DMS114 treated with DMSO at 0.1 percent for 48 hours (cell line): ENCODE results near the gene CFAP97D2.
"Not testable (repeated sequence)": the region's sequence is repeated elsewhere in the genome, so short reads cannot be mapped to it uniquely, and the experiment has no call there.

ENCODE experiments used
- DNase-seq: peaks from one replicate; lab custom pipeline; 2025; ENCODE audit not compliant: unreplicated experiment; lab: John Stamatoyannopoulos, UW

CFAP97D2 gene

DNA sequence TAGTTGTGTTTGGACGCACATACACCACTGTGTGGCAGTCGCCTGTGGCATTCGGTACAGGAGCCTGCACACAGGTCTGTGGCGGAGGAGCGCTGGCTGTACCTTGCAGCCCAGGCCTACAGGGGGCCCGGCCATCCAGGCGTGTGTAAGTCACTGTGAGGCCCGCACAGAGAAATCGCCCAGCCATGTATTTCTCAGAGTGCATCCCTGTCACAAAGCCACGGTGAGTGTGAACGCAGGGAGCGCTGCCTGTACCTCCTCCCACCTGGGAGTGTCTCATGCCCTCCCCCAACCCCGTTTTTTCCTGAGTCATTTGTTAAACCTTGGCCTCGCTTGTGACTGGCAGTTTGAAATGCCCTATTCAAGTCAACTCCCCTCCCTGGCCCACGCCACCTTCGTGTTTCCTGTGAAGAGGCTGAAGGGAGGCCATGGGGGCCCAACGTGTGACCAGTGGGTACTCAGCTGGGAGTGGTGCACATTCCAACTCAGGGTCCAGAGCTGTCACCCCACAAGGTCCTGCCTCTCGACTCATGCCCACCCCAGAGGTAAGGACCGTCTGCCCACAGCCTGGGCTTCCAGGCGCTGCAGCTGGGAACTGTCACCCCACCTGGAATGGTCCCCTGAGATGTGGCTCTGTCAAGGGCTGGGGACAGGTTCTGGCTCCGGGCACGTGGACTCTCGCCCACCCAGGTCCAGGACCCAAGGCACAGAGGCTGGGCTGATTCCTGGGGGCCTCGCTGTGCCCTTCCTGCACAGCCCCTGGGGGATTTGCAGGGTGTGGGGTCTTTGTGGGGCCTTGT lies 35.1 kb upstream of the CFAP97D2 start:
- no peak for DNase-seq

DNA sequence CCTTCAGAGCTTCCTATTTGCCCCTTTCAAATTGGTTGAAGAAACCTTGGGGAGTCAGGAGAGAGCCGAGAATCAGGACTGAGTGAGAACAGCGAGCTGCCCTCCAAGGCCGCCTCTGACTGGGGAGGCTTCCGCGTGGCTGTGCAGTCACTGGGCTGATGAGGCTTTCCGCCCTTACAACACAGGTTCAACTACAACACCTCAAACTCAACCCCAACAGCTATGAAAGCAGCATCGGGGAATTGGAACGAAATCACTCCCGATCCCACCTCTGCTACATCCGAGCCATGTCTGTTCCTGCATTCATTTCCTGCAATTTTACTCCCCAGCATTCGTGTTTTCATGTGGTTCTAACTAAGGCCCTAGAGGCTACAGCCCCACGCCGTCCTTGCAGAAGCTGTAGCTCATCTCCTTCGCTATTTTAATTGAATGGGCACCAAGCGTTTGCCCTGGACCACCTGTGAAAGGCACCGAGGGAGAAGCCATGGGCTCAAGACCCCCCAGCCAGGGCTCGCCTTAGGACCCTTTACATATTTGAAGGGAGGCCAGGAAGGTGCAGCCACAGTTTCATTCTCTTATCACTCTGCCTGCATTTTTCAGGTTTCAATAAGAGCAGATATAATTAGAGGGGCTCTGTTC lies 34.3 kb upstream of the CFAP97D2 start:
- DNase-seq = no peak

DNA sequence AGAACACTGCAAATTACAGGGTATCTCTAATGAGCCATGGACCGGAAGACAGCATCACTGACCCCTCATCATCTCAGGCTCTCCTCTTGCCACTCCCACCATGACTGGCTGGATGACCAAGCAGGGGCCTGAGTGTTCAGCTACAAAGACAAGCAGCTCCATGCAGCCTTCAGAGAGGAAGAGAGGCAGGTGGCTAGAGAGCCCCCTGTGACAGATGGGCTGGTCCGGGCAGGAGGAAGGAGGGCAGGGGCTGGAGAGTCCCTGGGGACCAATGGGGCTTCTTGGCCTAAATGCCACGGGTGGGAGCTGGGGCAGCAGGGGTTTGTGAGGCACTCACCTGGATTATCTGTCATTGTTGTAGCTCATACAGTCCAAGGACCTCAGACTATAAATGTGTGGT lies 33.8 kb upstream of the CFAP97D2 start:
- DNase-seq = no peak

DNA sequence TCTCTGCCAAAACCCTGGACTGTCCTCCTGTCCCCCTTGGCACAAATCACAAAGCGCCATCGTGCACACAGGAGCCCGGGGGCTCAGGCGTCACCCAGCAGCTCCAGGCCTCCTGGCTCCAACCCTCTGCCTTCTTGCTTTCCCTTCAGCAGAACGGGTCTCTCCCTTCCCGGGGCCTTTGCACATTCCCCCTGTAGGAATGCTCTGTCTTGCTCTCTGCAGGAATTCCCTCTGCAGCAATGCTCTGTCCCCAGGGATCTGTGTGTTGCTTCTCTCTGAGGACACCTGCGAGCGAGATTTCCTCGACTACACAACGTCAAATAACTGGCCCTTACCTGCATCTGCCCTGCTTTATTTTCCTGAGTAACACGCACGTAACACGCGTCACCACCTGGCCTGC lies 33.3 kb upstream of the CFAP97D2 start:
- no peak for DNase-seq

DNA sequence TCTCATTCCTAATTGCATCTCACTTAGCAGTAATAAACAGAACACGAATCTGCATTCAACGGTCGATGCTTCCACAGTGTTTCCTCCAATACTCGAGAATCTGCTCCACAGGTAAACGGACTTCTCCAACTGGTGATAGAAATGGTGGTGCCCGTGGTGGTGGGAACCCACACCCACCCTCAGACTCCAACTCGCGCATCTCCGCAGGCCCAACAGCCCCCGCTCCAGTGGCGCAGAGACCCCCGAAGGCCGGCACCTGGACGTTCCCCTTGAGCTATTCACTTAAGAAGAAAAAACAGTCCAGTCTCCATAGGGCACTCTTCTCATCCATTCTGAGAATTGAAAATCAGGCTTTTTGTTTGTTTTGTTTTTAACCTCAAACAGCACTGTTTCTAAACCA lies 32.9 kb upstream of the CFAP97D2 start:
- no peak for DNase-seq

DNA sequence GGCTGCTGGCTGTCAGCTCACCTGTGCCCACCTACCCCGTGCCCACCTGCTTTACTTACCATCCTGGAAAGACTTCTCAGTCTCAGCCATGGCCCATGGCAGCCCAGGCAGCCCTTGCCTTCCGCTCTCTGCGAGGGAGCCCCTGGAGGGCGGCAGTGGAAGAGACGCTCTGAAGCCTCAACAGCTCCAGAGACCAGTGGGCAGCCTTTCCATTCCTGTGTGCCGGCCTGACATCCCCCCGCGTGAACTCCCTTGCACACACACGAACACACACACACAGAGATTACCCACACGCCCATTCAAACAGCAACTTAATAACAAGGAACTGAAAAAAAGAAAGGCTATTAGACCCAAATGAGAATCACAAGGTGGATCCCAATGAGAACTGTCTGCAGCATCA lies 32.4 kb upstream of the CFAP97D2 start:
- no peak for DNase-seq

DNA sequence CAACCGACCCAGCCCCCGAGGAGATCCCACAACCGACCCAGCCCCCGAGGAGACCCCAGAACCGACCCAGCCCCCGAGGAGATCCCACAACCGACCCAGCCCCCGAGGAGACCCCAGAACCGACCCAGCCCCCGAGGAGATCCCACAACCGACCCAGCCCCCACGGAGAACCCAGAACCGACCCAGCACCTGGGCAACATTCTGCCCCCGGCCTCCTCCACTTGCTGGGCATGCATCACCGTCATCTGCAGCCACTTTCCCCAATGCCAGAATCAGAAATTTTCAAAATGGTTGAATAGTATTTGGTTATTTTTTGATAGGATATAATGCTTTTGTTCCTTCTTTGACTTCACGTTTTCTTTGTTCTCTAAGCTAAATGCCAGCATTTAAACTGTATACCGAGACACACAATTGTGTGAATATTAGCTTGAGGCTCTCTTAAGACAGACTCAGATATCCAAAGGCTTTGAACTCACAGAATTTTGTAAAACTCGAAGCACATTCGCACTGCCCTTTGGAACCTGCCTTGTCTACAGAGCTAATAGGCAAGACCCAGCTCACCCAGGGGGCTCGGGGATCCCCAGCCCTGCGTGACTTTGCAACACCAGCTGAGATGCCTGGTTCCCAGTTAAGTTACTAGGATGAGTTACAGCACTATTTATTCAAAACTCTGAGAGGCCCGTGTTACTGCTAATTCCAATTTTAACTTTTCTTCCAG lies 31.1 kb upstream of the CFAP97D2 start:
- no peak for DNase-seq

DNA sequence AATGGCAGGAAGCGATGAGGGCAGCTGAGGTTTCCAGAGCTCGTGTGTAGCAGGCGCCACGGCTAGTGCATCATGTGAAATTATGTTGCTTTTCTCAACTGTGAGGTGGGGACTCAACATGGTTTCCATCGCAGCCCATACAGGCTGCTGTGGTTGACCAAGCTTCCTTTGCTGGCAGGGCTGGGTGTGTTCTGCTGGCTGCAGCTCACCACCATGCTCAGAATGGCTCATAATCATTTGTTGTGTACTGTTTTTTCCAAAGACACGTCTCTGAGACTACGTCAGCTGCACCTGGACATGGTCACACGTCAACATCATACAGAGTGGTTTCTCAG lies 30.6 kb upstream of the CFAP97D2 start:
- no peak for DNase-seq

DNA sequence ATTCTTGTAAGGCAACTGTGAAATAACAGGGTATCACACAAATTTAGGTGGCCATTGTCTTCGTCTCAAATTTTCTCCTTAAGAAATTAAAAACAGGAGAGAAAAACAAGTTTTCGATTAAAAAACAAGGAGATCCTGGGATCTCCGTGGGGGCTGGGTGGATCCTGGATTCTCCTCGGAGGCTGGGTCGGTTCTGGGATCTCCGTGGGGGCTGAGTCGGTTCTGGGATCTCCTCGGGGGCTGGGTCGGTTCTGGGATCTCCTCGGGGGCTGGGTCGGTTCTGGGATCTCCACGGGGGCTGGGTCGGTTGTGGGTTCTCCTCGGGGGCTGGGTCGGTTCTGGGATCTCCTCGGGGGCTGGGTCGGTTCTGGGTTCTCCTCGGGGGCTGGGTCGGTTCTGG lies 30.2 kb upstream of the CFAP97D2 start:
- not testable (repeated sequence) for DNase-seq

DNA sequence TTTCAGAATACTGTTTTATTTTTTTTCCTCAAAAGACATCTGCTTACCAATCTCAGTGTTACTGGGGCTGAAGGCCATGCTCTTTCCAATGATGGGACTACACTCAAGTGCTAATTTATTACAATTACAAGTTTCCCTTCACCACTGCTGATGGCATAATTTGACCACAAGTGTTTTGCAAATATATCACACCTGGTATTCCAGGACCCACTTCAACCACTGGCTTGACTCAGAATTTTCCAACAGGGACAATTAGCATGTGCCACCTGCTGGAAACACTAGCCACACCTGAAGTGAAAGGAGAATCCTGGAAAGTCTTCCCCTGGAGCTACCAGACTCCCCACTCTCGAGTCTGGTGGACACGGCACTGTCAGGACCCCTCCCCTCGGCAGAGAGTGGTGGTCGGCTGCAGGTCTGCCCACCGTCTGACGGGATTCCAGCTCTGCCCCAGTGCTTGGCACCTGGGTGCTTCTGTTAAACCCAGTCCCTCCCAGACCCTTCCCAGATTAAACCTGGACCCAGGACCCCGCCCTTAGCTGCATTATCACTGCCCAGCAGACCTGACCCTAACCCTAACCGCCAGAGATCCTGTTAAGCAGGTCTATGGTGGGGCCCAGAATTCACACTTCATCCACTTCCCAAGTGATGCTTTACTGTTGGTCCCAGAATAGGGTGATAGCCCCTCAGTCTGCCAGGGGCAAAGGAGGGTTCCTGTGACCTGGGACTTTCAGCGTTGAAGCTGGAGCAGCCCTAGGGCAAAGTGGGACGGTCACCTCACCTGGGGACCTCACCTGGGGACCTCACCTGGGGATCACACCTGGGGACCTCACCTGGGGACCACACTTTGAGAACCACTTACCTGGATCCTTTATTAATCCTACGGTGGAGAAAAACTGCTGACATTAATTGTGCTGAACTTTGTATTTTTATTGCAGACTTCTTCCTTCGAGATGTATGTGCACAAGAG lies 29.0 kb upstream of the CFAP97D2 start:
- no peak for DNase-seq

DNA sequence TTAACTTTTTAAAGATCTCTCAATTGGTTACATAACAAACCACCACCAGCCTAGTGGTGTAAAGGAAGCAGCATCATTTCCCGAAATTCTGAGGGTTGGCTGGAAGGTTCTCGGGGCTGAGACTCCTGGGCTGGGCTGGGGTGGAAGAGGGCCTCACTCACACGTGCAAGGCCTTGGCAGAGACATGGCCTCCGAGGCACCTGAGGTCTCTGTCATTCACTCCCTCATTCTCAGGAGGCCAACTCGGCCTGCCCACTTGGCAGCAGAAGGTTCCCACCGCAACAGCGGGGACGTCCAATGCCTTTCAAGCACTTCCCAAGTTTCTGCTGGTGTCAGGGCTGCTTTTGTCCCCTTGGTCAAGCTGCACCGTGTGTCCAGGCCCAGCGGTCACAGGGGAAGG lies 28.0 kb upstream of the CFAP97D2 start:
- no peak for DNase-seq

DNA sequence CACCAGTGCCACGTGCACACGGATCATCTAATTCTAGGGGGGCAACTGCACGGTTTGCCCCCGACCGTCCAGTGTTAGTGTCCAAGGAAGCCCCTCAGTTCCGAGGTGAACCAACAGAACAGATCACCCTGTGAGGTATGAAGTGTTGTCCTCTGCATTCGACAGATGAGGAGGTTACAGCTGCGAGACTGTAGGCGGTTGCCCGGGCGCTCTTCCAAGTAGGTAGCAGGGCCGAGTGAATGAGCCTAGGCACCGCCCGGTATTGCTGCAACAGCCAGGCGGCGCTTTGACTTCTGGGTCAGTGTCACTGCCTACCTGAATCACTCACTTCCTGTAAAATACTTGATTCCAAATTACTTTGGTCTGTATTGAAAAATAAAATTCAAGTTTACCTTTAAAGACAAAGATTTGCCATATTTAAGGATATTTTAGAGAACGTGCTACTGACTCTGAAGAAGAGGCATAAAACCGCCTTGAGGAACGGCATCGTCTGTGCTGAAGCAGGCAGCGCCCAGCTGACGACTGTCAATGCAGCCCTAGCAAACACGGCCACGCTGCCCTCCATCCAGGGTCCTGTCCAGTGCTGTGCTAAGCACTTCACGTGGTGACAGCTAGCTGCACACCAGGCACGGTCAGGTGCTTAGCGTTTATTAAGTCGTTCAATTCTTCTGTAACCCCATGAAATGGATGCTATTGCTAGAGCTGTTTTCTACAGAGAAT lies 27.3 kb upstream of the CFAP97D2 start:
- no peak for DNase-seq

DNA sequence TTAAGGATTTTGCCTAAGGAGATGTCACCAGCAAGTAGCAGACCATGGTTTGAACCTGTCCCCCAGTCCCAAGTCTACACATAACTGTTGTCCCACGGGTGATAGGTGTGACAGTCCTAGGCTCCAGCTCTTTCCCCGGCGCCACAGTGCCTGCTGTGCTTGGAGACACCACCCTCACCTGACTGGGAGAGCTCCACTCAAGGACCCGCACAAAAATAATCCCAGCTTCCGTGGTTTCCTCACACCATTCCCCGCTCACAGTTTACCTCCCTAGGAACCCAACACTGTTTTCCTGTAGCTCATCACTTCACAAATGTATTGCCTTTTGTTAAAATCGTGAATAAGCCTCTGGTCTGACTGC lies 26.8 kb upstream of the CFAP97D2 start:
- DNase-seq = no peak

DNA sequence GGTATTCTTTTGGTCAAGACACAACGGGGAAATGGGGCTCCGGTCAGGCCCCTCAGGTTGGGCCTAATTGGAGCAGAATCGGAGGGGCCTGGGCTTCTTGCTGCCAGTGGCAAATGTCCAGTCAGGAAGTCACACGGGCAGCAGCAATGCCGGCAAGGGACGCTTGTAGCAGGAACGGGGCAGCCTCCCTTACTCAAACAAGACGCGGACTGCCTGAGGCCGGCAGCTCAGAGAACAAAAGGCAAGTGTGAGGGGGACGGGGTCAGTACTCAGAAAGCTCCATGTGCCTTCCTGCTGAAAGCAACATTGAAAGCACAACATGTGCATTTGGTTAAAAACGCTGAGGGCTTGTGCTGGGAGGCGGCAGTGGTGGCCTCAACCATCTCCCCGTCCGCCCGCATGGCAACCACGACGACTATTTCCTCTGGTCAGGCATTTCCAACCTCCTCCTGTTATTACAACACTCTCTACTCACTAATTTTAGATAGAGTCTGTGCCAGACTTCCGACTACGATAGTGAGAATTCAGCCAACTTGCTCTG lies 26.2 kb upstream of the CFAP97D2 start:
- DNase-seq = no peak

DNA sequence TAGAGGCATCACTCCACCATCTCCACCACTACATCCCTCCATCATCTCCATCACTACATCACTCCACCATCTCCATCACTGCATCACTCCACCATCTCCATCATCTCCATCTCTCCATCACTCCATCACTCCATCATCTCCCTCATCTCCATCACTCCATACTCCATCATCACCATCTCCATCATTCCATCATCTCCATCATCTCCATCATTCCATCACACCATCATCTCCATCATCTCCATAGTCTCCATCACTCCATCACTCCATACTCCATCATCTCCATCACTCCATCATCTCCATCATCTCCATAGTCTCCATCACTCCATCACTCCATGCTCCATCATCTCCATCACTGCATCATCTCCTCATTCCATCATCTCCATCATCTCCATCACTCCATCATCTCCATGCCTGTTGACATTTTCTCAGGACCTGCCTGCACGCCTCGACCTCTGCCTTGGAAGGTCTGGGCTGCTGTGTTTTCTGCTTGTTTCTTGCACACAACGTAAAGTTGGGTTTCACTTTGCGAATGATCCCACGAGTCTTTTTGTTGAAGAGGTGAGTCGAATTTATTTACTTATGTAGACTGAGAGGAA lies 25.5 kb upstream of the CFAP97D2 start:
- no peak for DNase-seq

DNA sequence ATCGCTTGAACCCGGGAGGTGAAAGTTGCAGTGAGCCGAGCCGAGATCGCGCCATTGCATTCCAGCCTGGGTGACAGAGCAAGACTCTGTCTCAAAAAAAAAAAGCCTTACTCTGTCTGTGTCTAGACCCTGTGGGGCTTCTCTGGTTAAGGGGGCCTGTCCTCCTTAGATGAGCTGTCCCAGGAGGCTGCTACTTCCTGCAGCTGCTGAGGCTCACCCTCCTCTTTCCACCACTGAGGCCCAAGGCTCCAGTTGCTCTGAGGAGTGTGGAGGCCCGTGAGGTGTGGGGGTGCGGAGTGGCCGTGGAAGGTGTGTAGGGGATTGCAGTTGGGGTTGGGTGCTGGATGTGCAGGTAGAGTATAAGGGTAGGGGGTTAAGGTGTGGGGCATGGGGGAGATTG lies 24.6 kb upstream of the CFAP97D2 start:
- no peak for DNase-seq

DNA sequence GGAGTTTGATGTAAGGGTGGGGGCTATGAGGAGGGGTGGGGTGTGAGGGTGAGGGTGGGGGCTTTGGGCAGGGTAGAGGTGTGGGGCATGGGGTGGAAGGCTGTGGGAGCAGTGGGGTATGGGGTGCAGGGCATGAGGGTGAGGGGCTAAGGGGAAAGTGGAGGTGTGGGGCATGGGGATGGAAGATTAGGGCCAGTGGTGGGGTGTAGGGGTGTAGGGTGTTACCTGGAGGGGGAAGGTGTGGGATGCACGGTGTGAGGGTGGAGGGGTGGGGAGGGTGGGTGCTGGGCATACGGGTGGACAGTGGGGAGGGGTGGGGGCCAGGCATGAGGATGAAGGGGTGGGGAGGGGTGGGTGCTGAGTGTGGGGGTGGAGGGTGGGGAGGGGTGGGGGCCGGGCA lies 23.7 kb upstream of the CFAP97D2 start:
- DNase-seq = no peak

DNA sequence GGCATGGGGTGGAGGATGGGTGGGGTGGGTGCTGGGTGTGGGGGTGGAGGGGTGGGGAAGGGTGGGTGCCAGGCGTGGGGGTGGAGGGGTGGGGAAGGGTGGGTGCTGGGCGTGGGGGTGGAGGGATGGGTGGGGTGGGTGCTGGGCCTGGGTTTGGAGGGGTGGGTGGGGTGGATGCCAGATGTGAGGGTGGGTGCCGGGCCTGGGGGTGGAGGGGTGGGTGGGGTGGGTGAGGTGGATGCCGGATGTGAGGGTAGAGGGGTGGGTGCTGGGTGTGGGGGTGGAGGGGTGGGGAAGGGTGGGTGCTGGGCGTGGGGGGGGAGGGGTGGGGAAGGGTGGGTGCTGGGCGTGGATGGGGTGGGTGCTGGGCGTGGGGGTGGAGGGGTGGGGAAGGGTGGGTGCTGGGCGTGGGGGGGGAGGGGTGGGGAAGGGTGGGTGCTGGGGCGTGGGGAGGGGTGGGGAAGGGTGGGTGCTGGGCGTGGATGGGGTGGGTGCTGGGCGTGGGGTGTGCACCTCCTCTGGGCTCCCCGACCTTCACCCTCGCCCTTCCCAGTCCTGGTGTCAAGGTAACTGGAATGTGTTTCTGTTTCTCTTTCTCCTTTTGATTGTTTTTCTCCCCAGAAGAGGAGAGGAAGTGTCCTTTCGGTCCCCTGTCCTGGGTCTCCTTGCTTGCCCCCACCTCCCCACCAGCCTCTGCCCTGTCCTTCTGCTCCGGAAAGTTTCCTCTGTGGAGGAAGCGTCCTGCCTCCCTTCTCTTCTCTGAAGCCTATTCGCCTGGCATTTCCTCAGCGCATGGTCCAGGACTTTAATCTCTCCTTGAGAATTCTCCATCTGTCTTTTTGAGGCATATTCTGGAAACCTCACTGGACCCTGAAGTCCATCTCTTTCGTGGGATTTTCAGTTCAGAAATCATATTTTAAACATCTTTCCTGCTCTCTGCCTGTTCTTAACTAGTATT lies 22.9 kb upstream of the CFAP97D2 start:
- DNase-seq = no peak
